Measurements from ENCODE around the gene MED15.

The MED15 gene

DNA sequence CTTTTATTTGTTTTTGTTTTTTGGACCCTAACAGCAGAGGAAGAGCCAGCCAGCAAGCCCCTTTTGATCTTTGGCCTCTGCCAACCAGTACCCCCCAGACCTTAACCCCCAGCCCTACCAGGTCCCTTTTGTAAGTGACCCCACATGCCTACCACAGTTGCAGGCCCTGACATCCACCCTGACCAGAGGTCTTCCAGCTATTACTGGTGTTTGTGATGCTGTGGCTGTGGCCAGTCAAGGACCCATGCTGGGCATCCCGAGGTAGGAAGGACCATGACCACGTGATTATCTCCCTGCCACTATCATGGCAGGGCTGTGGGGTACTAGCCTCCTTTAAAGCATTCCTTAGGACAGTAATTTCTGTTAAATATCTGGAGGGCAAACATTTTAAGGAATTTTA, 9.0 kb downstream of the MED15 start:
- Histone ChIP-seq H3K23ac (ENCODE audit: low read length) (no peak overlapping the region), H2AFZ (ENCODE audit: insufficient read depth, low read length, poor library complexity) (no peak overlapping the region), H3K79me2 (ENCODE audit: control insufficient read depth, insufficient read depth, low read length, poor library complexity) (peaks cover 10% of the 10 kb centered on the region), H4K8ac (ENCODE audit: low read depth, low read length) (no peak overlapping the region), H3K36me3 (ENCODE audit: control insufficient read depth in 1 of 2, insufficient read depth in 2 of 2, low read length in 2 of 2) (peaks cover 23 to 35% of the 10 kb centered on the region in 2 experiments), H3K14ac (ENCODE audit: low read length) (no peak overlapping the region), H2BK12ac (ENCODE audit: low read length) (no peak overlapping the region), H3K18ac (ENCODE audit: low read length) (peak overlapping the region; percentile 37), H4K12ac (ENCODE audit: low read depth, low read length) (no peak overlapping the region), H2AK5ac (ENCODE audit: low read length) (no peak overlapping the region), H3K27ac (ENCODE audit: low read depth, low read length) (no peak overlapping the region), H3K4me2 (ENCODE audit: low read length) (no peak overlapping the region), H3K79me1 (ENCODE audit: low read length) (no peaks in the 10 kb centered on the region), H3K9me3 (ENCODE audit: insufficient read depth, low read depth, low read length) (no peaks in the 10 kb centered on the region), H3K27me3 (ENCODE audit: insufficient read depth, low read length) (no peaks in the 10 kb centered on the region), H3K4me3 (ENCODE audit: low read depth, low read length) (no peak overlapping the region), H2BK120ac (ENCODE audit: insufficient read depth, low read length, poor library complexity) (no peak overlapping the region), H3K4ac (ENCODE audit: low read depth, low read length) (peak overlapping the region; percentile 90), H3K9ac (ENCODE audit: low read length) (no peak overlapping the region), H3K4me1 (ENCODE audit: control insufficient read depth in 1 of 2, insufficient read depth in 2 of 2, low read length in 2 of 2) (peaks cover 8 to 20% of the 10 kb centered on the region in 2 experiments), H2BK5ac (ENCODE audit: low read depth, low read length, poor library complexity) (no peak overlapping the region), H4K91ac (ENCODE audit: low read depth, low read length) (no peak overlapping the region)
- DNase-seq = no peak
- no CpG with 5 or more reads among the region's 2 CpGs for WGBS (ENCODE audit: extremely low coverage, insufficient coverage, insufficient read length)

- Histone ChIP-seq H3K27me3 (ENCODE audit: insufficient read depth, low read length) (no peaks in the 10 kb centered on the region), H2AK5ac (ENCODE audit: low read length) (no peak overlapping the region), H3K27ac (ENCODE audit: low read depth, low read length) (no peak overlapping the region), H3K79me2 (ENCODE audit: control insufficient read depth, insufficient read depth, low read length, poor library complexity) (peaks cover 12% of the 10 kb centered on the region), H2AFZ (ENCODE audit: insufficient read depth, low read length, poor library complexity) (no peak overlapping the region), H3K79me1 (ENCODE audit: low read length) (no peaks in the 10 kb centered on the region), H2BK12ac (ENCODE audit: low read length) (no peak overlapping the region), H2BK120ac (ENCODE audit: insufficient read depth, low read length, poor library complexity) (no peak overlapping the region), H3K4me2 (ENCODE audit: low read length) (no peak overlapping the region), H3K18ac (ENCODE audit: low read length) (no peak overlapping the region), H3K4me3 (ENCODE audit: low read depth, low read length) (no peak overlapping the region), H4K8ac (ENCODE audit: low read depth, low read length) (no peak overlapping the region), H4K91ac (ENCODE audit: low read depth, low read length) (no peak overlapping the region), H3K9me3 (ENCODE audit: insufficient read depth, low read depth, low read length) (no peaks in the 10 kb centered on the region), H3K4ac (ENCODE audit: low read depth, low read length) (no peak overlapping the region), H3K14ac (ENCODE audit: low read length) (no peak overlapping the region), H3K4me1 (ENCODE audit: control insufficient read depth in 1 of 2, insufficient read depth in 2 of 2, low read length in 2 of 2) (peaks cover 8 to 17% of the 10 kb centered on the region in 2 experiments), H3K36me3 (ENCODE audit: control insufficient read depth in 1 of 2, insufficient read depth in 2 of 2, low read length in 2 of 2) (peaks cover 24 to 37% of the 10 kb centered on the region in 2 experiments), H2BK5ac (ENCODE audit: low read depth, low read length, poor library complexity) (no peak overlapping the region), H4K12ac (ENCODE audit: low read depth, low read length) (no peak overlapping the region), H3K23ac (ENCODE audit: low read length) (no peak overlapping the region), H3K9ac (ENCODE audit: low read length) (no peak overlapping the region)
- WGBS (ENCODE audit: extremely low coverage, insufficient coverage, insufficient read length) = no CpG with 5 or more reads among the region's 4 CpGs
- DNase-seq = no peak
Measured at GRCh38 chr22:20517422-20517821, 10.0 kb downstream of the MED15 start.

DNA sequence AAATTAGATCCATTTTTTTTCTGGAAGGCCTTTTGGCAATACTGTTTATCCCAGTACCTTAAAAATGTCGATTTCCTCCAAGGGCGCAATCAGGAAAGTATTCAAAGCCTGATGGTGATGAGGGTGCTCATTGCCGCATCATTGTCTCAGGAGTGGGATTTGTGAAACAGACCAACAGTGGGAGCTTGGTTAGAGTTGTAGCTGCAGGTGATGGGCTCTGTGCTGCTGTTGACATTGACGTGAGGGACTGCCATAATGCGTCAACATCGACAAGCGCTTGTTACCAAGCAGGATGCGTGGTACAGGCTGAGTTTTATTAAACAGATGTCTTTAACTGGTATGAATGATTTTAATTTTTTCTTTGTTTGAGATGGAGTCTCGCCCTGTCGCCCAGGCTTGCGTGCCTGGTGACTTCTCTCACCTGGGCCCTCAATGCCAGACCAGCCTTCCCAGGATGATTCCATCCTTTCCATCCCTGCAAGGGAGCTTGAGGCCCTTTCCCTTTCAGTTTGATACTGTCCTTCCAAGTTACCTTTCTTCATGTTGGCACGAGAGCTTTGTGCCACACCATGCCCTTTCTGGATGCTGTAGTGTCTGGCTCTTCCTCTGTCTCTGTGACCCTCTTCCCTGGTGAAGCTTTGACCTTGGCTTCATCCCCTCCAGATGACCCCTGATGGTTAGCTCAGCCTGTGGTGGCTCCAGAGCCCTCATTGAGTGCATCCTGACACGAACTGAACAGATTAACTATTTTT, 10.6 kb downstream of the MED15 start:
- no peak overlapping the region for H3K4me2 ChIP-seq (ENCODE audit: low read length)
- H2BK120ac ChIP-seq (ENCODE audit: insufficient read depth, low read length, poor library complexity) = no peak overlapping the region
- peak overlapping the region; percentile 41 for H3K4ac ChIP-seq (ENCODE audit: low read depth, low read length)
- no peaks in the 10 kb centered on the region for H3K79me1 ChIP-seq (ENCODE audit: low read length)
- H4K8ac ChIP-seq (ENCODE audit: low read depth, low read length) = no peak overlapping the region
- H4K12ac ChIP-seq (ENCODE audit: low read depth, low read length) = no peak overlapping the region
- H3K23ac ChIP-seq (ENCODE audit: low read length) = no peak overlapping the region
- H3K27ac ChIP-seq (ENCODE audit: low read depth, low read length) = no peak overlapping the region
- no peak for DNase-seq
- H3K4me1 ChIP-seq (ENCODE audit: control insufficient read depth in 1 of 2, insufficient read depth in 2 of 2, low read length in 2 of 2) = peaks cover 8 to 17% of the 10 kb centered on the region in 2 experiments
- H3K36me3 ChIP-seq (ENCODE audit: control insufficient read depth in 1 of 2, insufficient read depth in 2 of 2, low read length in 2 of 2) = peaks cover 27 to 40% of the 10 kb centered on the region in 2 experiments
- H3K18ac ChIP-seq (ENCODE audit: low read length) = no peak overlapping the region
- H4K91ac ChIP-seq (ENCODE audit: low read depth, low read length) = no peak overlapping the region
- H3K9ac ChIP-seq (ENCODE audit: low read length) = no peak overlapping the region
- no peak overlapping the region for H3K4me3 ChIP-seq (ENCODE audit: low read depth, low read length)
- H2AK5ac ChIP-seq (ENCODE audit: low read length) = no peak overlapping the region
- no peaks in the 10 kb centered on the region for H3K9me3 ChIP-seq (ENCODE audit: insufficient read depth, low read depth, low read length)
- WGBS (ENCODE audit: extremely low coverage, insufficient coverage, insufficient read length) = no CpG with 5 or more reads among the region's 13 CpGs
- H3K14ac ChIP-seq (ENCODE audit: low read length) = no peak overlapping the region
- no peak overlapping the region for H2BK5ac ChIP-seq (ENCODE audit: low read depth, low read length, poor library complexity)
- H3K27me3 ChIP-seq (ENCODE audit: insufficient read depth, low read length) = no peaks in the 10 kb centered on the region
- H2BK12ac ChIP-seq (ENCODE audit: low read length) = no peak overlapping the region
- H3K79me2 ChIP-seq (ENCODE audit: control insufficient read depth, insufficient read depth, low read length, poor library complexity) = peaks cover 15% of the 10 kb centered on the region
- H2AFZ ChIP-seq (ENCODE audit: insufficient read depth, low read length, poor library complexity) = no peak overlapping the region

GRCh38 chr22:20519558-20519957, 12.1 kb downstream of the MED15 start:
- H2AFZ ChIP-seq (ENCODE audit: insufficient read depth, low read length, poor library complexity) = no peak overlapping the region
- no peak overlapping the region for H2BK5ac ChIP-seq (ENCODE audit: low read depth, low read length, poor library complexity)
- DNase-seq = no peak
- no peak overlapping the region for H4K12ac ChIP-seq (ENCODE audit: low read depth, low read length)
- H3K79me1 ChIP-seq (ENCODE audit: low read length) = no peaks in the 10 kb centered on the region
- no peaks in the 10 kb centered on the region for H3K27me3 ChIP-seq (ENCODE audit: insufficient read depth, low read length)
- no peak overlapping the region for H4K91ac ChIP-seq (ENCODE audit: low read depth, low read length)
- no peak overlapping the region for H2BK120ac ChIP-seq (ENCODE audit: insufficient read depth, low read length, poor library complexity)
- H3K27ac ChIP-seq (ENCODE audit: low read depth, low read length) = no peak overlapping the region
- H3K36me3 ChIP-seq (ENCODE audit: control insufficient read depth in 1 of 2, insufficient read depth in 2 of 2, low read length in 2 of 2) = peaks cover 24 to 38% of the 10 kb centered on the region in 2 experiments
- H3K23ac ChIP-seq (ENCODE audit: low read length) = no peak overlapping the region
- no peak overlapping the region for H2AK5ac ChIP-seq (ENCODE audit: low read length)
- no peak overlapping the region for H2BK12ac ChIP-seq (ENCODE audit: low read length)
- no peak overlapping the region for H3K14ac ChIP-seq (ENCODE audit: low read length)
- H3K9ac ChIP-seq (ENCODE audit: low read length) = no peak overlapping the region
- H4K8ac ChIP-seq (ENCODE audit: low read depth, low read length) = no peak overlapping the region
- H3K18ac ChIP-seq (ENCODE audit: low read length) = no peak overlapping the region
- peaks cover 6 to 12% of the 10 kb centered on the region in 2 experiments for H3K4me1 ChIP-seq (ENCODE audit: control insufficient read depth in 1 of 2, insufficient read depth in 2 of 2, low read length in 2 of 2)
- peak overlapping the region; percentile 26 for H3K4ac ChIP-seq (ENCODE audit: low read depth, low read length)
- peaks cover 15% of the 10 kb centered on the region for H3K79me2 ChIP-seq (ENCODE audit: control insufficient read depth, insufficient read depth, low read length, poor library complexity)
- H3K9me3 ChIP-seq (ENCODE audit: insufficient read depth, low read depth, low read length) = no peaks in the 10 kb centered on the region
- H3K4me3 ChIP-seq (ENCODE audit: low read depth, low read length) = no peak overlapping the region
- no peak overlapping the region for H3K4me2 ChIP-seq (ENCODE audit: low read length)
- no CpG with 5 or more reads among the region's 4 CpGs for WGBS (ENCODE audit: extremely low coverage, insufficient coverage, insufficient read length)
